PC-3 (cell line): Measurements from ENCODE around the gene EYS. TPM values are rescaled to one million over a fixed set of nuclear protein-coding genes. Genes with fewer than 3 reads are reported as not detected.

ENCODE experiments used
- ATAC-seq: fragments of 200-7000 bp; cut with Tn5 transposase; 2 replicates; pipeline ENCODE4 v1.9.1; 2020; ENCODE audit warnings: mild to moderate bottlenecking, moderate library complexity
- BruUV-seq: library from RNA; stranded (reverse); fragments of 400-500 nt; replicated peaks from 2 replicates; lab custom pipeline; 2021; lab: Mats Ljungman, UMichigan
- CTCF ChIA-PET: fragments of 300-600 bp; sonication (Branson Sonifier 250); formaldehyde crosslinking; loops from one replicate; lab custom pipeline; 2022; ENCODE audit warnings: antibody characterized with exemption; lab: Charles Lee
- POLR2A ChIA-PET: fragments of 300-600 bp; sonication (Branson Sonifier 250); formaldehyde crosslinking; loops from one replicate; lab custom pipeline; 2022; ENCODE audit warnings: antibody characterized with exemption; ENCODE audit not compliant: unreplicated experiment; lab: Charles Lee
- DNase-seq: peaks from one replicate; pipeline ENCODE4 v3.0.0-alpha.2; 2015
- H2AFZ ChIP-seq: fragments of 300-600 bp; sonication (generic); 2 replicates; pipeline ENCODE4 v1.6.0; 2016; ENCODE audit warnings: antibody characterized with exemption, low read length
- H3F3A ChIP-seq: fragments of 300-600 bp; sonication (generic); one replicate; pipeline ENCODE4 v1.6.0; 2017; ENCODE audit warnings: antibody characterized with exemption, low read length, control low read depth, mild to moderate bottlenecking; ENCODE audit not compliant: unreplicated experiment
- H3K27ac ChIP-seq: fragments of 300-600 bp; sonication (generic); 2 replicates; pipeline ENCODE4 v1.5.1; 2016; ENCODE audit warnings: mild to moderate bottlenecking, low read length
- H3K27me3 ChIP-seq: fragments of 300-600 bp; sonication (generic); 2 replicates; pipeline ENCODE4 v1.6.1; 2016; ENCODE audit warnings: low read length, mixed read lengths
- H3K36me3 ChIP-seq: fragments of 300-600 bp; sonication (generic); 2 replicates; pipeline ENCODE4 v1.6.1; 2016; ENCODE audit warnings: low read depth, mixed run types, low read length, mixed read lengths
- H3K4me1 ChIP-seq: fragments of 300-600 bp; sonication (generic); 2 replicates; pipeline ENCODE4 v1.5.1; 2016; ENCODE audit warnings: low read length; ENCODE audit not compliant: insufficient read depth
- H3K4me2 ChIP-seq: fragments of 300-600 bp; sonication (generic); 2 replicates; pipeline ENCODE4 v1.6.0; 2016; ENCODE audit warnings: low read length
- H3K4me3 ChIP-seq: fragments of 300-600 bp; sonication (generic); 2 replicates; pipeline ENCODE4 v1.5.1; 2016; ENCODE audit warnings: mild to moderate bottlenecking, low read length, mixed read lengths
- H3K79me2 ChIP-seq: fragments of 300-600 bp; sonication (generic); 2 replicates; pipeline ENCODE4 v1.6.1; 2017; ENCODE audit warnings: low read length, mixed read lengths
- H3K9ac ChIP-seq: fragments of 300-600 bp; sonication (generic); 2 replicates; pipeline ENCODE4 v1.6.0; 2016; ENCODE audit warnings: mild to moderate bottlenecking, low read length
- H3K9me2 ChIP-seq: fragments of 300-600 bp; sonication (generic); replicated peaks from 2 replicates; pipeline ENCODE4 v1.6.1; 2016; ENCODE audit warnings: mixed run types, low read length, mixed read lengths
- H3K9me3 ChIP-seq: fragments of 300-600 bp; sonication (generic); 2 replicates; pipeline ENCODE4 v1.6.1; 2016; ENCODE audit warnings: low read length, mixed read lengths
- H4K20me1 ChIP-seq: fragments of 300-600 bp; sonication (generic); 2 replicates; pipeline ENCODE4 v1.6.1; 2016; ENCODE audit warnings: low read length, mixed read lengths
- CTCF ChIP-seq: fragments of 300-600 bp; sonication (generic); conservative IDR thresholded peaks from 2 replicates; pipeline ENCODE4 v1.5.1; 2017; ENCODE audit warnings: antibody characterized with exemption, low read depth, mild to moderate bottlenecking, low read length
- EZH2 ChIP-seq: fragments of 300-600 bp; sonication (generic); IDR thresholded peaks from one replicate; pipeline ENCODE4 v1.6.1; 2017; ENCODE audit warnings: antibody characterized with exemption, mild to moderate bottlenecking, low read length; ENCODE audit not compliant: unreplicated experiment
- EZH2phosphoT487 ChIP-seq: fragments of 300-600 bp; sonication (generic); IDR thresholded peaks from 2 replicates; pipeline ENCODE4 v1.6.1; 2018; ENCODE audit warnings: mild to moderate bottlenecking, antibody characterized with exemption, low read length, borderline replicate concordance
- intact Hi-C: fragments of 100-400 bp; cut with micrococcal nuclease; formaldehyde crosslinking; loops from 2 replicates; pipeline ENCODE4 v1.9.0; 2023
- total RNA-seq: library from RNA; depleted of rRNA; stranded (reverse); fragments of >200 nt; gene quantifications from 2 replicates; pipeline ENCODE4 v1.2.3, GENCODE V29; 2014

The EYS gene
- total RNA-seq, 1 experiment from 2014 or later: 0.07 TPM

GRCh38 chr6:64409948-64410347 is 1297.1 kb downstream of the EYS start:
- Histone ChIP-seq H4K20me1 (no peaks in the 10 kb centered on the region), H3K4me2 (no peak overlapping the region), H3K79me2 (no peaks in the 10 kb centered on the region), H3K4me3 (no peak overlapping the region), H3F3A (no peaks in the 10 kb centered on the region), H3K9me3 (no peaks in the 10 kb centered on the region), H3K9ac (no peak overlapping the region), H3K36me3 (no peaks in the 10 kb centered on the region), H3K9me2 (no peaks in the 10 kb centered on the region), H3K27me3 (no peaks in the 10 kb centered on the region), H3K27ac (no peak overlapping the region), H2AFZ (no peak overlapping the region), H3K4me1 (no peaks in the 10 kb centered on the region)
- BruUV-seq: no TSS peak
- CTCF ChIA-PET: no interaction called here
- intact Hi-C loops: no loop called here
- ATAC-seq (no peak), DNase-seq (no peak)
- POLR2A ChIA-PET: no interaction called here
- no peak for TF ChIP-seq CTCF
- no peak for TF ChIP-seq EZH2phosphoT487
- TF ChIP-seq EZH2: no peak

- Histone ChIP-seq H3K79me2 (no peaks in the 10 kb centered on the region), H3K9me2 (no peaks in the 10 kb centered on the region), H4K20me1 (no peaks in the 10 kb centered on the region), H3K4me3 (no peak overlapping the region), H3F3A (no peaks in the 10 kb centered on the region), H2AFZ (no peak overlapping the region), H3K9ac (no peak overlapping the region), H3K4me1 (no peaks in the 10 kb centered on the region), H3K36me3 (no peaks in the 10 kb centered on the region), H3K4me2 (no peak overlapping the region), H3K27ac (no peak overlapping the region), H3K9me3 (no peaks in the 10 kb centered on the region), H3K27me3 (no peaks in the 10 kb centered on the region)
- POLR2A ChIA-PET: no interaction called here
- DNase-seq (no peak), ATAC-seq (no peak)
- no TSS peak for BruUV-seq
- intact Hi-C loops: no loop called here
- CTCF ChIA-PET: no interaction called here
- TF ChIP-seq CTCF: no peak
- no peak for TF ChIP-seq EZH2
- TF ChIP-seq EZH2phosphoT487: no peak
Observed at GRCh38 chr6:64404396-64404795, 1302.6 kb downstream of the EYS start.

GRCh38 chr6:64383277-64383676 is 1323.7 kb downstream of the EYS start:
- BruUV-seq: no TSS peak
- Histone ChIP-seq H3F3A (no peaks in the 10 kb centered on the region), H3K36me3 (no peaks in the 10 kb centered on the region), H3K9me3 (no peaks in the 10 kb centered on the region), H3K4me3 (no peak overlapping the region), H3K9me2 (no peaks in the 10 kb centered on the region), H3K79me2 (no peaks in the 10 kb centered on the region), H4K20me1 (no peaks in the 10 kb centered on the region), H3K9ac (no peak overlapping the region), H2AFZ (no peak overlapping the region), H3K4me2 (no peak overlapping the region), H3K27me3 (no peaks in the 10 kb centered on the region), H3K4me1 (no peaks in the 10 kb centered on the region), H3K27ac (no peak overlapping the region)
- ChIA-PET CTCF (no interaction called here), POLR2A (no interaction called here)
- no peak for ATAC-seq
- TF ChIP-seq EZH2phosphoT487 (no peak), CTCF (no peak), EZH2 (no peak)
- intact Hi-C loops: no loop called here
- DNase-seq: no peak
